Measurements from ENCODE around the gene ARL2BP. TPM values are rescaled to one million over a fixed set of nuclear protein-coding genes. Genes with fewer than 3 reads are reported as not detected.

Gene ARL2BP
- total RNA-seq, 4 donors from 2014 or later, result 10.3 to 39.6 (median 36.5) TPM

DNA sequence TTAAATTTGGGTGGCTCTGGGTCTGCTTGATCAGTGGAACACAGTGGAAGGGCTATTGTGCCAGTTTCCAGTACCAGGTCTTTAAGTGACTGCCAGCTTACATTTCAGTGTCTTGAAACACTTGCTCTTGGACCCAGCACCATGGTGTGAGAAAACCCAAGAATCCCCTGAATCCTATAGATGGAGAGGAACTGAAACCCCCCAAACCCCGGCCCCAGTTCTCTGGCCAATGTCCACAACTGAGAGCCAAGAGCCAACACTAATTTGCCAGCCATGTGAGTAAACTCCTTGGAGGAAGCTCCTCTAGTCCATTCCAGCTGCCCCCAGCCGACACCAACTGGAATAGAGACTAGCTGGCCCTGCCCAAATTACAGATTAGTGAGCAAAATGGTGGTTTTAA is 2.4 kb upstream of the ARL2BP start:
- intact Hi-C loops (cut with DNase I; ENCODE audit: low total_unique reads) (no loop called here), in situ Hi-C loops (cut with MboI; ENCODE audit: low pct_ligation_motif_present in 1 of 4, low pct_unique_long_range_greater_than_20kb in 1 of 4, low sequenced_read_pairs in 3 of 4) (no loop called here)
- H3K27ac ChIP-seq, result no peak overlapping the region
- no peak overlapping the region for H3K4me3 ChIP-seq
- H3K36me3 ChIP-seq, result peaks cover 0 to 30% (median 9%) of the 10 kb centered on the region in 4 donors
- DNase-seq, result no peak
- peaks cover 3 to 28% (median 11%) of the 10 kb centered on the region in 4 donors for H3K4me1 ChIP-seq
- no peaks in the 10 kb centered on the region for H3K27me3 ChIP-seq
- 75% methylated on average over 2 of the region's 2 CpGs; no CpG with 5 or more reads in 1 of the 2 donors for WGBS, 2 donors (ENCODE audit: low coverage in 1 of 2)
- TF ChIP-seq, protein P1, sequence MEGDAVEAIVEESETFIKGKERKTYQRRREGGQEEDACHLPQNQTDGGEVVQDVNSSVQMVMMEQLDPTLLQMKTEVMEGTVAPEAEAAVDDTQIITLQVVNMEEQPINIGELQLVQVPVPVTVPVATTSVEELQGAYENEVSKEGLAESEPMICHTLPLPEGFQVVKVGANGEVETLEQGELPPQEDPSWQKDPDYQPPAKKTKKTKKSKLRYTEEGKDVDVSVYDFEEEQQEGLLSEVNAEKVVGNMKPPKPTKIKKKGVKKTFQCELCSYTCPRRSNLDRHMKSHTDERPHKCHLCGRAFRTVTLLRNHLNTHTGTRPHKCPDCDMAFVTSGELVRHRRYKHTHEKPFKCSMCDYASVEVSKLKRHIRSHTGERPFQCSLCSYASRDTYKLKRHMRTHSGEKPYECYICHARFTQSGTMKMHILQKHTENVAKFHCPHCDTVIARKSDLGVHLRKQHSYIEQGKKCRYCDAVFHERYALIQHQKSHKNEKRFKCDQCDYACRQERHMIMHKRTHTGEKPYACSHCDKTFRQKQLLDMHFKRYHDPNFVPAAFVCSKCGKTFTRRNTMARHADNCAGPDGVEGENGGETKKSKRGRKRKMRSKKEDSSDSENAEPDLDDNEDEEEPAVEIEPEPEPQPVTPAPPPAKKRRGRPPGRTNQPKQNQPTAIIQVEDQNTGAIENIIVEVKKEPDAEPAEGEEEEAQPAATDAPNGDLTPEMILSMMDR (IDR thresholded peaks at IDR 0.05), result no peak
- no peak for TF ChIP-seq EP300 (IDR thresholded peaks at IDR 0.05; ENCODE audit: low read depth)
- TF ChIP-seq POLR2AphosphoS5 (IDR thresholded peaks at IDR 0.05), result no peak
- TF ChIP-seq POLR2A (IDR thresholded peaks at IDR 0.05), result no peak
- no peaks in the 10 kb centered on the region for H3K9me3 ChIP-seq

DNA sequence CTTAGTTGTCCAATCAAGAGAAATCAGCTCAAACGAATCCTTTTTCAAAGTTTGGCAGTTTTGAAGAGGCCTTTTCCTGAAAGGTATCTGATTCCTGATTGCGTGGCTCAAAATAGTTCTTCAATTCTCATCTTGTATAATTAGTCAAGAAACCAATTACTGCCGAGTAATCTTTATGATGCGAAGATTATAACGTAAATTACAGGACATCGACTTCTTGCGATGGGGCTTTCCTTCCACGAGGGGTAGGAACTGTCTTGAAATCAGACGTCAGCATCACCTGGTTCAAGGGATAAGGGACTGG is 644 bp upstream of the ARL2BP start:
- TF ChIP-seq, protein P1 (IDR thresholded peaks at IDR 0.05), result peak in 1 of 5 experiments; percentile 22
- TF ChIP-seq EP300 (IDR thresholded peaks at IDR 0.05; ENCODE audit: low read depth), result no peak
- no peak for DNase-seq
- no peaks in the 10 kb centered on the region for H3K27me3 ChIP-seq
- H3K4me1 ChIP-seq, result peaks cover 3 to 28% (median 11%) of the 10 kb centered on the region in 4 donors
- H3K36me3 ChIP-seq, result peaks cover 0 to 21% (median 9%) of the 10 kb centered on the region in 4 donors
- no peaks in the 10 kb centered on the region for H3K9me3 ChIP-seq
- intact Hi-C loops (cut with DNase I; ENCODE audit: low total_unique reads) (no loop called here), in situ Hi-C loops (cut with MboI; ENCODE audit: low pct_ligation_motif_present in 1 of 4, low pct_unique_long_range_greater_than_20kb in 1 of 4, low sequenced_read_pairs in 3 of 4) (no loop called here)
- 6 to 11% methylated on average over 7 to 9 of the region's 9 CpGs for WGBS, 2 donors (ENCODE audit: low coverage in 1 of 2)
- peak overlapping the region; percentile 90 to 98 (median 94) for H3K27ac ChIP-seq
- H3K4me3 ChIP-seq, result peak overlapping the region; percentile 3 to 78 (median 62)

DNA sequence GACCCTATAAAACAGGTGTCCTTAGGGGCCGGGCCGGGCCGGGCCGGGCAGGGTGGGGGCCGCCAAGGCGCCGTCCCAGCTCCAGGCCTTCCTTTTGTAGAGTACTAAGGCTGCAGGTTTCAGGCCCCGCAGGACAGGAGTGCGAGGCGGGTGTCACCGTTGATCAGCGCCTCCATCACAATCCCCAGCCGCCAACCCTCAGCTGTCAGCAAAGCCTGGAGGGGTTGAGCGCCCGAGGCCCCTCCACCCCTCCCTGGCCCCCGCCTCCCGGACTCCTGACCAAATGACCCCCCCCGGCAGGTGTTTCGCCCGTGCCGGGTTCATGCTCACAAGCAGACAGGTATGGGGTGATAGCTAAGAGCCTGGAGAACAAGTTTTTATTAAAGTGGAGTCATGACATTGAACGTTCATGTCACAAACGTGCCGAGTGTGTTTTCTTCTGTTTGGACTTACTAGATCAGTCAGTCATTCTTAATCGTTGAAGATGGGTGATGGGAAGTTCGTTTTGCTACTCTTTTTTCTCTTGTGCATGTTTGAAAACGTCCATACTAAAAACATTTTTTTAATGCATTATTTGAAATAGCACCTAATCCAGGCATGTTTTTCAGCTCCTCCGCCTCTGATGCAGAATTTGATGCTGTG is 534 bp downstream of the ARL2BP start:
- H3K4me1 ChIP-seq, result peaks cover 3 to 28% (median 11%) of the 10 kb centered on the region in 4 donors
- intact Hi-C loops (cut with DNase I; ENCODE audit: low total_unique reads) (no loop called here), in situ Hi-C loops (cut with MboI; ENCODE audit: low pct_ligation_motif_present in 1 of 4, low pct_unique_long_range_greater_than_20kb in 1 of 4, low sequenced_read_pairs in 3 of 4) (no loop called here)
- no peaks in the 10 kb centered on the region for H3K27me3 ChIP-seq
- peaks cover 0 to 30% (median 13%) of the 10 kb centered on the region in 4 donors for H3K36me3 ChIP-seq
- H3K27ac ChIP-seq, result peak overlapping the region; percentile 90 to 98 (median 94)
- H3K4me3 ChIP-seq, result peak overlapping the region; percentile 58 to 78 (median 66)
- TF ChIP-seq, protein P1 (IDR thresholded peaks at IDR 0.05), result no peak
- no peak for TF ChIP-seq POLR2A (IDR thresholded peaks at IDR 0.05)
- TF ChIP-seq POLR2AphosphoS5 (IDR thresholded peaks at IDR 0.05), result no peak
- no peak for TF ChIP-seq EP300 (IDR thresholded peaks at IDR 0.05; ENCODE audit: low read depth)
- peak; percentile 57 for DNase-seq
- H3K9me3 ChIP-seq, result no peaks in the 10 kb centered on the region
- WGBS, 2 donors (ENCODE audit: low coverage in 1 of 2), result 8% methylated on average over 6 to 15 of the region's 28 CpGs

DNA sequence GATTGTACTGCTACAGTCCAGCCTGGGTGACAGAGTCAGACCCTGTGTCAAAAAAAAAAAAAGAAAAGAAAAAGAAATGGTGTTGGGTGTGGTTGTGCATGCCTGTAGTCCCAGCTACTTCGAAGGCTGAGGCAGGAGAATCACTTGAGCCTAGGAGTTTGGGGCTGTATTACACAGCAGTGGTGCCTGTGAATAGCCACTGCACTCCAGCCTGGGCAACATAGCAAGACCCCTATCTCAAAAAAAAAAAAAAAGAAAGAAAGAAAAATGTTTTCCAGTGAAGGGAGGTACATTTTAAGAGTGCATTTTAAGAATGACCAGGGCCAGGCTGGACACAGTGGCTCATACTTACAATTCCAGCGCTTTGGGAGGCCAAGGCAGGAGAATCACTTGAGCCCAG is 6.3 kb downstream of the ARL2BP start:
- DNase-seq, result no peak
- H3K27ac ChIP-seq, result no peak overlapping the region
- no peak for TF ChIP-seq POLR2A (IDR thresholded peaks at IDR 0.05)
- no peak for TF ChIP-seq EP300 (IDR thresholded peaks at IDR 0.05; ENCODE audit: low read depth)
- TF ChIP-seq POLR2AphosphoS5 (IDR thresholded peaks at IDR 0.05), result no peak
- TF ChIP-seq, protein P1 (IDR thresholded peaks at IDR 0.05), result no peak
- H3K36me3 ChIP-seq, result peaks cover 0 to 52% (median 27%) of the 10 kb centered on the region in 4 donors
- no peaks in the 10 kb centered on the region for H3K27me3 ChIP-seq
- H3K4me3 ChIP-seq, result no peak overlapping the region
- intact Hi-C loops (cut with DNase I; ENCODE audit: low total_unique reads), result no loop called here
- no peaks in the 10 kb centered on the region for H3K9me3 ChIP-seq
- H3K4me1 ChIP-seq, result peaks cover 0 to 5% (median under 1%) of the 10 kb centered on the region in 4 donors
- in situ Hi-C loops (cut with MboI; ENCODE audit: low pct_ligation_motif_present in 1 of 4, low pct_unique_long_range_greater_than_20kb in 1 of 4, low sequenced_read_pairs in 3 of 4), result no loop called here
- 91 to 100% methylated on average over 2 of the region's 2 CpGs for WGBS, 2 donors (ENCODE audit: low coverage in 1 of 2)
